ENCODE results near the gene TDRD6.

DNA sequence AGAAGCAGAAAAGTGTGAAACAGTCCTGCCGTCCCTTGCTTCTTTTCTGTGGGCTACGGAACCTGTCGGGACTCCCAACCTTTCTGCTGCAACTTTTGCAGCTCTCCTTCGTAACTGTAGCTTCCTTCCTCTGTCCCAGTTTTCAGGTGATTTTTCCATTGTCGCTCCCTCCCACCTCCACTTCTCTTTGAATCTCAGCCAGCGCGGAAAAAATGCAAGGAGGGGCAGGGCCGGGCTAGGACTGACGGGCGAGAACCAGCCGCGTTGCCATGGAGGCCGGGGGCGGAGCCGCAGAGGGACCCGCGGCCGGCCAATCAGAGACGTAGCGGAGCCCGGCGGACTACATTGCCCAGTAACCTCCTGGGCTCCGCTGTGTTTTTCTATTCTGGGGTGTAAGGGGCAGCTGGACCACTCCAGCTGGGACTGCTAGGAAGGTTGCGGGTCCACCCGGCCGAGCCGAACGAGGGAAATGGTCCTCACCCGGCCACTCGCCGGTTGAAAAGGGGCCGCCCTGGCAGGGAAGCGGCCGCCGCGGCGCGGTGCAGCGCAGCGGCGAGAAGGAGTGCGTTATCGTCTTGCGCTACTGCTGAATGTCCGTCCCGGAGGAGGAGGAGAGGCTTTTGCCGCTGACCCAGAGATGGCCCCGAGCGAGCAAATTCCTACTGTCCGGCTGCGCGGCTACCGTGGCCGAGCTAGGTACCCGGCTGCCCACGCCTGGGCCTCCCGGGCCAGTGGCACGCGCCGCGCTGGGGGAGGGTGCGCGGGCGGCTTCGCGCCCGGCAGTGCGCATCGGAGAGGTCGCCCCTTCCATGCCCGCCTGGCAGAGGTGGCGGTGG lies 34.9 kb upstream of the TDRD6 start, which contains the start of the genes CYP39A1 and SLC25A27:
- no peak for TF ChIP-seq CTCF (IDR thresholded peaks at IDR 0.05)
- TF ChIP-seq EP300 (IDR thresholded peaks at IDR 0.05), result no peak

Measured in ovary (tissue), 3 donors.